Measurements from ENCODE around the gene HOXA5.

GRCh38 chr7:27133409-27134231 is 9.9 kb downstream of the HOXA5 start:
- no peak for TF ChIP-seq POLR2A (IDR thresholded peaks at IDR 0.05)
- TF ChIP-seq, protein P1, sequence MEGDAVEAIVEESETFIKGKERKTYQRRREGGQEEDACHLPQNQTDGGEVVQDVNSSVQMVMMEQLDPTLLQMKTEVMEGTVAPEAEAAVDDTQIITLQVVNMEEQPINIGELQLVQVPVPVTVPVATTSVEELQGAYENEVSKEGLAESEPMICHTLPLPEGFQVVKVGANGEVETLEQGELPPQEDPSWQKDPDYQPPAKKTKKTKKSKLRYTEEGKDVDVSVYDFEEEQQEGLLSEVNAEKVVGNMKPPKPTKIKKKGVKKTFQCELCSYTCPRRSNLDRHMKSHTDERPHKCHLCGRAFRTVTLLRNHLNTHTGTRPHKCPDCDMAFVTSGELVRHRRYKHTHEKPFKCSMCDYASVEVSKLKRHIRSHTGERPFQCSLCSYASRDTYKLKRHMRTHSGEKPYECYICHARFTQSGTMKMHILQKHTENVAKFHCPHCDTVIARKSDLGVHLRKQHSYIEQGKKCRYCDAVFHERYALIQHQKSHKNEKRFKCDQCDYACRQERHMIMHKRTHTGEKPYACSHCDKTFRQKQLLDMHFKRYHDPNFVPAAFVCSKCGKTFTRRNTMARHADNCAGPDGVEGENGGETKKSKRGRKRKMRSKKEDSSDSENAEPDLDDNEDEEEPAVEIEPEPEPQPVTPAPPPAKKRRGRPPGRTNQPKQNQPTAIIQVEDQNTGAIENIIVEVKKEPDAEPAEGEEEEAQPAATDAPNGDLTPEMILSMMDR (IDR thresholded peaks at IDR 0.05), result no peak
